Measurements from ENCODE around the gene SH3YL1. TPM values are rescaled to one million over a fixed set of nuclear protein-coding genes. Genes with fewer than 3 reads are reported as not detected.

Gene SH3YL1
- total and polyA plus RNA-seq, 2 of the 4 experiments (the other 2 are of a cell fraction), result 18.1 to 21.2 TPM

DNA sequence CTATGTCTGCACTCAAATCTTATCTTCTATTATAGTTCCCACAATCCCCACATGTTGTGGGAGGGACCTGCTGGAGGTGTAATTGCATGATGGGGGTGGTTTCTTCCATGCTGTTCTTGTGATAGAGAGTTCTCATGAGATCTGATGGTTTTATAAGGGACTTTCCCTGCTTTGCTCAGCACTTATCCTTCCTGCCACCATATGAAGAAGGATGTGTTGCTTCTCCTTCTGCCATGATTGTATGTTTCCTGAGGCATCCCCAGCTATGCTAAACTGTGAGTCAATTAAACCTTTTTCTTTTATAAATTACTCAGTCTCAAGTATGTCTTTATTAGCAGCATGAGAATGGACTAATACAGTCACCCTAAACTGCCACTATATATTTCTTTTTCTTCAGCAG lies 79.1 kb downstream of the SH3YL1 start:
- Histone ChIP-seq H4K91ac (ENCODE audit: insufficient read depth, low read depth, low read length) (no peak overlapping the region), H3K4me3 (ENCODE audit: insufficient read depth, low read depth, low read length) (no peak overlapping the region), H3K9ac (ENCODE audit: low read depth, low read length) (no peak overlapping the region), H3K14ac (replicated peaks; ENCODE audit: low read depth, low read length) (no peak overlapping the region), H3K4me2 (ENCODE audit: low read depth, low read length) (no peak overlapping the region), H4K20me1 (ENCODE audit: insufficient read depth, low read length) (no peaks in the 10 kb centered on the region), H2BK20ac (ENCODE audit: low read depth, low read length) (no peak overlapping the region), H3K9me3 (ENCODE audit: control insufficient read depth, insufficient read depth, low read length) (peaks cover 6% of the 10 kb centered on the region), H3K18ac (ENCODE audit: low read depth, low read length) (no peak overlapping the region), H3K27ac (ENCODE audit: insufficient read depth, low read length) (no peak overlapping the region), H3K36me3 (ENCODE audit: control insufficient read depth, insufficient read depth, low read length) (no peaks in the 10 kb centered on the region), H3K27me3 (ENCODE audit: control insufficient read depth, insufficient read depth, low read length) (no peaks in the 10 kb centered on the region), H3K23ac (ENCODE audit: low read depth, low read length) (no peak overlapping the region), H2BK15ac (ENCODE audit: low read depth, low read length) (no peak overlapping the region), H2BK5ac (ENCODE audit: low read depth, low read length, poor library complexity, severe bottlenecking) (no peak overlapping the region), H2AK9ac (replicated peaks; ENCODE audit: low read depth, low read length, poor library complexity) (no peak overlapping the region), H3K79me1 (ENCODE audit: low read depth in 1 of 2, low read length in 2 of 2) (no peaks in the 10 kb centered on the region), H3K9me1 (ENCODE audit: insufficient read depth, low read length) (no peaks in the 10 kb centered on the region), H3K4me1 (ENCODE audit: control insufficient read depth, insufficient read depth, low read length) (no peaks in the 10 kb centered on the region), H2AFZ (replicated peaks; ENCODE audit: low read length, poor library complexity) (no peak overlapping the region), H4K8ac (ENCODE audit: low read depth in 2 of 2, low read length in 2 of 2) (no peak overlapping the region), H2AK5ac (ENCODE audit: low read depth, low read length) (no peak overlapping the region), H3K56ac (ENCODE audit: extremely low read depth, insufficient read depth, low read length) (no peak overlapping the region), H3K4ac (ENCODE audit: low read depth, low read length) (no peak overlapping the region), H2BK120ac (ENCODE audit: low read depth, low read length) (no peak overlapping the region), H4K5ac (ENCODE audit: low read depth, low read length) (no peak overlapping the region)
- ATAC-seq (ENCODE audit: low read depth) (no peak), DNase-seq (no peak)
- TF ChIP-seq MXI1 (IDR thresholded peaks at IDR 0.05; ENCODE audit: borderline replicate concordance, low read depth, low read length), result no peak
- intact Hi-C loops (cut with micrococcal nuclease) (no loop called here), in situ Hi-C loops (cut with MboI; ENCODE audit: low sequenced_read_pairs) (no loop called here), dilution Hi-C loops (cut with HindIII; ENCODE audit: low sequenced_read_pairs, unreplicated experiment) (no loop called here)
- POLR2A ChIA-PET (ENCODE audit: unreplicated experiment), result no interaction called here
- no TSS peak for BruUV-seq (replicated peaks)
- CTCF ChIA-PET, result no interaction called here

All from IMR-90 (cell line).